HG03558 (cell line): Measurements from ENCODE around the gene SETD2.
"Not testable (repeated sequence)": the region's sequence is repeated elsewhere in the genome, so short reads cannot be mapped to it uniquely, and the experiment has no call there.

Experiments
- ATAC-seq: cut with Tn5 transposase; IDR thresholded peaks from one replicate; pipeline ENCODE4 v1.9.1; 2021; ENCODE audit warnings: moderate number of reproducible peaks; ENCODE audit not compliant: unreplicated experiment; ENCODE audit errors: extremely low read depth

SETD2 gene

DNA sequence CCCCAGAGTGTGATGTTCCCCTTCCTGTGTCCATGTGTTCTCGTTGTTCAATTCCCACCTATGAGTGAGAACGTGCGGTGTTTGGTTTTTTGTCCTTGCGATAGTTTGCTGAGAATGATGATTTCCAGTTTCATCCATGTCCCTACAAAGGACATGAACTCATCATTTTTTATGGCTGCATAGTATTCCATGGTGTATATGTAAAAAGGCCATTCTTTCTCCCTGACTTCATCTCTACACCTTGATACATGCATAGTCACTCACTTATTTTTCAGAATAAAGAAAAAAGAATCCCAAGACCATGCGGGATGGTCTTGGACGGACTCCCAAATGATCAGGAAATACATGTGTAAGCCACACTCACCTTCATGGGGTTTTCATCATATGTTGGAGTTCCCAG lies 126.6 kb downstream of the SETD2 start:
- ATAC-seq, result not testable (repeated sequence)

GRCh38 chr3:47036145-47036544 lies 127.8 kb downstream of the SETD2 start:
- no peak for ATAC-seq

DNA sequence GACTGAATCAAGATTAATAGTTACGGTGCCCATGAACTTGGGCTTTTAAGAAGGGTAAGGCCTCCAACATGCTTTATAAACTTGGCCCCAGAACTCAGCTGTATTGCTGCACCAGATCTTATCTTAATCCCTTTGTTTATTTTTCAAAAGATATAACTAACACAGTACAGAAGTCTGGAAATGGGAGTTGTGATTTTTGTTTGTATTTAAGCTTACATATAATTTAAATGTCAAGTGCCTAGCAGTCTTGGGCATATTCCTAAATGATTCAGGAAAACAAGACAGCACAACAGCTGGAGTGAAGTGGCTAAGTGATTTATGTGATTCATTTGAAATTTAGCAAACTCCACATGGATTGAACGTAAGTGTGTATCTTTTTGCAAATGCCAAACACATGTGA lies 128.3 kb downstream of the SETD2 start:
- ATAC-seq, result no peak

GRCh38 chr3:47034868-47035489 lies 128.9 kb downstream of the SETD2 start:
- ATAC-seq, result no peak

DNA sequence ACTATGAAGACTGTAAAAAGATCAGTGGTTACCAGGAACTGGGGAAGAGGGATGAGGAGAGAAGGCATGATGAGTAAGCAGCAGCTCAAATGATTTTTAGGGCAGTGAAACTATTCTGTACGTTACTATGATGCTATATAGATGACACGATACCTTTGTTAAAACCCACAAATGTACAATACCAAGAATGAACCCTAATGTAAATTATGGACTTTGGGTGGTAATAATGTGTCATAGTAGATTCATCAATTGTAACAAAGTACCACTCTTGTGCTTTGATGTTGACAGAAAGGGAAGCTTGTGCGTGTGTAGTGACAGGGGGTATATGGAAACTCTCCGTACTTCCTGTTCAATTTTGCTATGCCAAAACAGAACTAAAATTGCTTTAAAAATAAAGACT lies 132.9 kb downstream of the SETD2 start:
- ATAC-seq, result not testable (repeated sequence)

DNA sequence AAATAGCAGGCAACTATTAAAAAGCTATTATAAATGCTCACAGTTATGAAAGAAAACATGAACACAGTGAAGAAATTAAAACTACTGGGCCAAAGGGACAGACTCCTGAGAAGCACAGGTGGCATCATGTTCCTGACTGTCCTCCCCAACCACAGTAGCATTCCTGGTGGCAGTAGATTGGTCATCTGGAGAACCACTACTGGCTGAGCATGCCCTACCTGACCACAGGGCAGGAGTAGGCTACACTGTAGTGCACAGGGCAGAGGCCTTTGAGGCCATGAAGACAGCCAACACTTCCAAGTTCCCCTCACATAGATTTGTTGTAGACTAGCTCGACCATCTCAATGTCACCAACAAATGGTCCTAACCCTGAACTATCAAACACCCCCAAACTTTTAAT lies 135.2 kb downstream of the SETD2 start:
- ATAC-seq, result no peak

DNA sequence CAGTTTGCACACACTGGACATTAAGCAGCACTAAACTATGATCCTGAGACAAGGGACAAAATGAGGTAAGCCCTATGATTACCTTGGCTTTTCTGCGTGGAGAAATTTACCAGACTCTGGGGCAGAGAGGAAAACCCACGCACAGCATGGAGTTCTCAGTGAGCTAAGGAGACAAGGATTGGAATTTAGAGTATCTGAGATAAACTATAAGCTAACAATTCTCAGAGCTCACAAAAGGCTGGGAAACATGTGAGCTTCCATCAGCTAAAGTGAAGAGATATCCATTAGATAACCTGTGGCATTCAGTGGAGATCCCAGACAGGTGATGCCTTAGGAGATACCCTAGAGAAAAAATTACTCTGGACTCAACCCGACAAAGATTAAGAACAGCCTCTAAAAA lies 135.8 kb downstream of the SETD2 start:
- ATAC-seq, result no peak

- not testable (repeated sequence) for ATAC-seq
Measured at GRCh38 chr3:47026432-47026831, 137.5 kb downstream of the SETD2 start.

DNA sequence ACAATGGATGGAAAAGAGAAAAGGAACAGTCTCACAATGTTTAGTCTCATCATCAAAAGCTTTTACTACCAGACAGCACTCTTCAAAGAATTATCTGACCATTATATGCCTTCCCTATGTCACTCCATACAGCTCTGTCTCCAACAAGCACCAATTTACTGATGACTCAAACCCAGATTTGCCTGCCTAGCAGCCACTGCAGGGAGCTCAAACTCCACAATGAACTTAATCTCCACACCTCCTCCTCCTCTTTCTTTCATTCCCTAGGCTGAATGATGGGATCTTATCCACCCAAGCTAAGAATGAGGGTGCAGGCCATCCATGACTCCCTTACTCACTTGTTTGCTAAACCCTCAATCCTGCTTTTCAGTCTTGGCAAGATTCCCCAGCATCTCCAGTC lies 139.0 kb downstream of the SETD2 start:
- no peak for ATAC-seq

GRCh38 chr3:47022641-47023071 lies 141.3 kb downstream of the SETD2 start:
- ATAC-seq, result no peak

GRCh38 chr3:47020311-47020710 lies 143.6 kb downstream of the SETD2 start:
- no peak for ATAC-seq

DNA sequence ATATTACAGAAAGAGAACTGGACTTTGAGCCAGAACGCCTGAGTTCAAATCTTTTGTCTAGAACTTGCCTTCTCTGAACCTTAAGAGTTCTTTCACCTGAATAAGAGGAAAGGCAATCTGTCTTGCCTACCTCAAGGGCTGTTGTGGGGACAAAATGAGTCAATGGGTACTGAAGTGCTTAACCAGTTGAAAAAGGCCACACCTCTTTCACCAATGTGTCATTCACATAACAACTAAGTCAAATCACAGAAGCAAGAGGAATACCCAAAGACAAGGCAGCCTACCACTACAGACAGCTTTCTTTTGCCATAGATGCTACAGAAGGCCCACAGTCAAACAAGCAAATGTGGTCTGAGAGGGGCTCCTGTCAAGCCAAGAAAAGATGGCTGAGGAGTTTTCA lies 144.7 kb downstream of the SETD2 start:
- no peak for ATAC-seq

DNA sequence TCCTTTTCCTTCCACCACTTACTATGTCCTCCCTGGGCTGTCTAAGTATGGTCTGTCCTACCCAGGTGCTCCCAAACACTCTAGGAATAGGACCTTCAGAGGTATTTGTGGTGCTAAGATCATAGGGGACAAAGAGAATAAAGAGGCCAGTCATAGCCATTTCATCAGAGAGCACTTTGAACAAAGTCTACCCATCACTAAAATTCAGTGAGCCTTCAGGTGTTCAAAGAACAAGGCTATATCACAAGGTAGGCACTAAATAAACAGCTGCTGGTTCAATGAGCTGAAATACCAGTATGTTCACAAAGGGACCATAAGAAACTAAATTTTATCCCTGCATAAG lies 145.7 kb downstream of the SETD2 start:
- no peak for ATAC-seq

GRCh38 chr3:47017504-47018268 lies 146.2 kb downstream of the SETD2 start:
- ATAC-seq, result no peak

DNA sequence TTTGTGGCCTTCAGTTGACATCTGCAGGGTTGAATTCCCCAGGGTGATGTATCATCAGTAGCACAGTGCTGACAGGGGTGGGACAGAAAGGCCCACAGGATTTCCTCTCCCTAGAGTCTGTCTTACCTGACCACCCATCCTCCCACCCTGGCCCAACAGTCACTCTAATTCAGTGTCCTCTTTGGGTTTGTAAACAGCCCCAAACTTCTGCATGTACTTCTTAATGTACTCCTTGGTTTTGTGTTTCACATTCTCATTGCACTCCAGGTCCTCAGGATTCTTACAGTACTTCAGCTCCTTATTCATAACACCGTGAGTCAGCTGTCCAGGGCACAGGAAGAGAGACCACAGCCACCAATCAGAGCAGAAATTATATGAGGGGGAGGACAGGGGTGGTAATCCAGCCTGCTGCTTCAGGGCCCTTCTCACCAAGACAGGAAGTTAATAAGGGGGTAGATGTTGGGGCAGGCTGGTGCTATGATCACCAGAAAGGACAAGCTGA lies 146.9 kb downstream of the SETD2 start:
- no peak for ATAC-seq

DNA sequence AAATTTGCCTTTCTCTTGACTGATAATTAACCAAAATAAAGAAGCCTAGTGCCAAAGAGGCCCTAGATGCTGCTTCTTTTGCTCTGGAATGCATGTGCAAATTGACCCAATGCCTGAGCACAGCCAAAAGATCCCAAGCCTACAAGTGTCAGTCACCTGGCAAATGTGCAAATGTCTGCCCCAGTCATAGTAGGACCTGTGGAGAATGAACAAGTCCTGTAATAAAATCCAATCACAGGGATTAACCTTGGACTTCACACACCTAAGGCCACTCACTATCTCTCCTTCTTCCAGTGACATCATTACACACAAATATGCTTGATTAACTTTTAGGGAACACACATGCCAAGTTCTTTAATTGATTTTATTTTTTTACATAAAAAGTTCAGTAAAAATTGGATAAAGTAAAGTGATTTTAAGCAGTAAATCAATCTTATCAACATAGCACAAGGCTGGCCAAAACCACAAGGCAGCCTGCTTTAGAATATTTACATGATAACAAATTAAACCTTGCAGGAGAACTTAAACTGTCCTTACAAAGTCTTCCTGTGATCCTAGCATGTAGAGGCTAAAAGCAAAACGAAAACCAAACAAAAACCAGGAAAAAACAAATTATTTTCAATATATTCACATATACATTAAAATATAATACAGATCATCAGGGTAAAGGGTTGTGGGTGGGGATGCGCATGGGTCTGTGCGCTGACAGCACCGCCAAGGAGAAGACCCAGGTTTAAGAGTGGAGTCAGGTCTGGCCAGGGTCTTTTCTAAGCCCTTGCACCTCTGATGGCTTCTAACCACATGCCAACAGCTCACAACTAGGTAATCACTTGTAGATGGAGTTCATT lies 147.6 kb downstream of the SETD2 start:
- ATAC-seq, result no peak

GRCh38 chr3:47015151-47015550 lies 148.8 kb downstream of the SETD2 start:
- no peak for ATAC-seq

- no peak for ATAC-seq
Measured at GRCh38 chr3:47014036-47014435, 149.9 kb downstream of the SETD2 start.

- no peak for ATAC-seq
Measured at GRCh38 chr3:47013231-47013630, 150.7 kb downstream of the SETD2 start.

GRCh38 chr3:47012342-47013230 lies 151.3 kb downstream of the SETD2 start:
- ATAC-seq, result no peak
